Gastrocnemius medialis (tissue), 4 donors: ENCODE measurements around the gene PMS2. TPM values are rescaled to one million over a fixed set of nuclear protein-coding genes. Genes with fewer than 3 reads are reported as not detected.
"Not testable (repeated sequence)": the region's sequence is repeated elsewhere in the genome, so short reads cannot be mapped to it uniquely, and the experiment has no call there.

Experiments
- ATAC-seq, 2 donors: fragments of 150-250 bp; one replicate each; pipeline ENCODE4 v1.9.1; 2016
- DNase-seq, 2 donors: peaks; one replicate each; pipeline ENCODE4 v3.0.0-alpha.2; 2019
- H3K27ac ChIP-seq, 4 donors: fragments of 200-600 bp; sonication (generic); 1 replicate in 1 of 4; 2 replicates in 3 of 4; pipeline ENCODE4 v1.5.1; 2016 to 2018; ENCODE audit warnings: mild to moderate bottlenecking in 2 of 4, moderate library complexity in 1 of 4
- H3K27me3 ChIP-seq, 3 donors: fragments of 200-600 bp; sonication (generic) in 2 of 3; 1 replicate in 1 of 3; 2 replicates in 2 of 3; pipeline versions ENCODE4 v1.5.1 to v1.6.0; 2016 to 2019; ENCODE audit warnings: mild to moderate bottlenecking in 1 of 3, moderate library complexity in 1 of 3
- H3K36me3 ChIP-seq, 2 donors: fragments of 200-600 bp; sonication (generic) in 1 of 2; one replicate each; pipeline ENCODE4 v1.5.1; 2017 to 2018
- H3K4me1 ChIP-seq, 2 donors: fragments of 200-600 bp; sonication (generic) in 1 of 2; one replicate each; pipeline ENCODE4 v1.5.1; 2016 to 2017; ENCODE audit warnings: mild to moderate bottlenecking in 2 of 2
- H3K4me3 ChIP-seq, 4 donors: fragments of 200-600 bp; sonication (generic) in 3 of 4; 1 replicate in 1 of 4; 2 replicates in 3 of 4; pipeline ENCODE4 v1.5.1; 2016 to 2019; ENCODE audit warnings: mild to moderate bottlenecking in 2 of 4
- H3K9me3 ChIP-seq, 3 donors: fragments of 200-600 bp; sonication (generic) in 2 of 3; 1 replicate in 1 of 3; 2 replicates in 2 of 3; pipeline ENCODE4 v1.5.1; 2016 to 2019
- CTCF ChIP-seq, 5 experiments: fragments of 450-650 bp in 3 of 5; fragments of 200-600 bp in 2 of 5; sonication (generic) in 2 of 5; IDR thresholded peaks in 4 of 5; conservative IDR thresholded peaks in 1 of 5; 1 replicate in 4 of 5; 2 replicates in 1 of 5; pipeline ENCODE4 v1.5.1; 2016 to 2019; ENCODE audit warnings: antibody characterized with exemption in 5 of 5, mild to moderate bottlenecking in 3 of 5, moderate library complexity in 3 of 5
- POLR2A ChIP-seq, 2 donors: fragments of 450-650 bp; IDR thresholded peaks; one replicate each; pipeline ENCODE4 v1.6.1; 2017; ENCODE audit warnings: antibody characterized with exemption in 2 of 2, mild to moderate bottlenecking in 2 of 2, moderate library complexity in 2 of 2
- in situ Hi-C, 4 donors: fragments of 200-750 bp; cut with MboI; loops; one replicate each; pipeline versions ENCODE4 v1.15.0 to v1.8.0; 2017; ENCODE audit warnings: low sequenced_read_pairs in 4 of 4
- intact Hi-C: fragments of 100-400 bp; cut with DNase I; formaldehyde crosslinking; loops from one replicate; pipeline ENCODE4 v1.15.1; 2023; ENCODE audit warnings: low total_unique reads
- total RNA-seq, 4 donors: library from RNA; depleted of rRNA; stranded (reverse); fragments of >200 nt; gene quantifications; one replicate each; pipeline versions ENCODE4 v1.1.0 to v1.2.3, GENCODE V29; 2016

Gene PMS2
- total RNA-seq, 4 donors from 2014 or later = 3.6 to 9.0 (median 7.2) TPM

- Histone ChIP-seq H3K4me3 (peak overlapping the region in 3 of 4 donors; percentile 56 to 81 (median 78)), H3K9me3 (no peaks in the 10 kb centered on the region), H3K27ac (peak overlapping the region; percentile 89 to 98 (median 92)), H3K27me3 (no peaks in the 10 kb centered on the region), H3K36me3 (peaks cover 0 to 4% of the 10 kb centered on the region in 2 donors), H3K4me1 (peaks cover 64 to 72% of the 10 kb centered on the region in 2 donors)
- in situ Hi-C loops (no loop called here), intact Hi-C loops (no loop called here)
- ATAC-seq (peak; percentile 12 to 21), DNase-seq (no peak)
- TF ChIP-seq CTCF (IDR thresholded peaks at IDR 0.05 in 4 of 5, conservative IDR thresholded peaks at IDR 0.05 in 1 of 5) (no peak), POLR2A (IDR thresholded peaks at IDR 0.05) (peak in 1 of 2 donors; percentile 24)
Measured at GRCh38 chr7:6011541-6011940, 2.7 kb upstream of the PMS2 start.

GRCh38 chr7:6010370-6010769, 1.5 kb upstream of the PMS2 start:
- H3K36me3 ChIP-seq, ATAC-seq, intact Hi-C loops, H3K27me3 ChIP-seq, in situ Hi-C loops, H3K9me3 ChIP-seq: not testable (repeated sequence)
- Histone ChIP-seq H3K4me3 (peak overlapping the region; percentile 56 to 95 (median 80)), H3K27ac (peak overlapping the region; percentile 89 to 98 (median 92)), H3K4me1 (peaks cover 53 to 62% of the 10 kb centered on the region in 2 donors)
- DNase-seq = peak in 1 of 2 donors; percentile 43
- peak in 1 of 2 donors; percentile 11 for TF ChIP-seq POLR2A (IDR thresholded peaks at IDR 0.05)

- DNase-seq, ATAC-seq, H3K27me3 ChIP-seq, in situ Hi-C loops, H3K9me3 ChIP-seq, H3K36me3 ChIP-seq: not testable (repeated sequence)
- intact Hi-C loops = loop anchor here (2.0 kb wide), 1 partner anchor 439 kb away; the partner anchor contains the start of gene DAGLB
- Histone ChIP-seq H3K4me1 (peaks cover 37 to 38% of the 10 kb centered on the region in 2 donors), H3K4me3 (peak overlapping the region; percentile 66 to 95 (median 80)), H3K27ac (peak overlapping the region; percentile 89 to 98 (median 92))
Measured at GRCh38 chr7:6007835-6008590, 836 bp downstream of the PMS2 start.

GRCh38 chr7:6007386-6007785, 1.5 kb downstream of the PMS2 start:
- Histone ChIP-seq H3K9me3 (no peaks in the 10 kb centered on the region), H3K36me3 (peaks cover 0 to 13% of the 10 kb centered on the region in 2 donors), H3K4me3 (no peak overlapping the region), H3K27ac (peak overlapping the region in 2 of 4 donors; percentile 89 to 98), H3K4me1 (peaks cover 30 to 32% of the 10 kb centered on the region in 2 donors), H3K27me3 (no peaks in the 10 kb centered on the region)
- DNase-seq = no peak
- ATAC-seq = no peak
- TF ChIP-seq CTCF (IDR thresholded peaks at IDR 0.05 in 4 of 5, conservative IDR thresholded peaks at IDR 0.05 in 1 of 5) = no peak
- no peak for TF ChIP-seq POLR2A (IDR thresholded peaks at IDR 0.05)
- intact Hi-C loops (no loop called here), in situ Hi-C loops (no loop called here)

GRCh38 chr7:5997210-5997808, 11.5 kb downstream of the PMS2 start:
- in situ Hi-C loops = loop anchor here in 3 of 4 donors (10.0 to 25.0 kb wide), 3 partner anchors 135 to 437 kb away; no protein-coding TSS in a partner anchor
- Histone ChIP-seq H3K36me3 (peaks cover 0 to 72% of the 10 kb centered on the region in 2 donors), H3K4me3 (no peak overlapping the region), H3K27me3 (no peaks in the 10 kb centered on the region), H3K9me3 (no peaks in the 10 kb centered on the region), H3K27ac (peak overlapping the region in 2 of 4 donors; percentile 58 to 81), H3K4me1 (peaks cover 0 to 11% of the 10 kb centered on the region in 2 donors)
- DNase-seq (peak in 1 of 2 donors; percentile 39), ATAC-seq (peak; percentile 76 to 90)
- intact Hi-C loops = no loop called here
- TF ChIP-seq POLR2A (IDR thresholded peaks at IDR 0.05) (no peak), CTCF (IDR thresholded peaks at IDR 0.05 in 4 of 5, conservative IDR thresholded peaks at IDR 0.05 in 1 of 5) (peak; percentile 38 to 63 (median 58))

- H3K36me3 ChIP-seq = peaks cover 0 to 43% of the 10 kb centered on the region in 2 donors
- H3K27me3 ChIP-seq, H3K27ac ChIP-seq, H3K4me3 ChIP-seq, intact Hi-C loops, H3K4me1 ChIP-seq, DNase-seq, ATAC-seq, H3K9me3 ChIP-seq: not testable (repeated sequence)
- in situ Hi-C loops = loop anchor here in 1 of 4 donors (25.0 kb wide), 1 partner anchor 125 kb away; no protein-coding TSS in a partner anchor
Measured at GRCh38 chr7:5987061-5987460, 21.8 kb downstream of the PMS2 start.

GRCh38 chr7:5979680-5980314, 29.1 kb downstream of the PMS2 start:
- in situ Hi-C loops = loop anchor here in 1 of 4 donors (25.0 kb wide), 1 partner anchor 117 kb away; no protein-coding TSS in a partner anchor
- H3K27me3 ChIP-seq, H3K4me3 ChIP-seq, H3K4me1 ChIP-seq, DNase-seq, H3K9me3 ChIP-seq, intact Hi-C loops, H3K36me3 ChIP-seq, ATAC-seq, H3K27ac ChIP-seq: not testable (repeated sequence)

- H3K4me3 ChIP-seq, DNase-seq, H3K27ac ChIP-seq, ATAC-seq, H3K36me3 ChIP-seq, in situ Hi-C loops, intact Hi-C loops, H3K27me3 ChIP-seq, H3K9me3 ChIP-seq, H3K4me1 ChIP-seq: not testable (repeated sequence)
Measured at GRCh38 chr7:5973580-5973979, 35.3 kb downstream of the PMS2 start.
